IMR-90 (cell line): ENCODE measurements around the gene NHEJ1. TPM values are rescaled to one million over a fixed set of nuclear protein-coding genes. Genes with fewer than 3 reads are reported as not detected.

Source experiments
- ATAC-seq: fragments of 200-7000 bp; cut with Tn5 transposase; 2 replicates; pipeline ENCODE4 v1.9.1; 2020; ENCODE audit warnings: low read depth, mild to moderate bottlenecking, moderate library complexity
- BruUV-seq: library from RNA; stranded (reverse); fragments of 400-500 nt; replicated peaks from 2 replicates; lab custom pipeline; 2021; lab: Mats Ljungman, UMichigan
- CTCF ChIA-PET: fragments of 300-600 bp; formaldehyde crosslinking; extraction: SDS; loops from one replicate; lab custom pipeline; 2021; ENCODE audit warnings: antibody characterized with exemption; lab: Yijun Ruan, JAX
- POLR2A ChIA-PET: fragments of 300-600 bp; sonication (Branson Sonifier 250); formaldehyde crosslinking; loops from one replicate; lab custom pipeline; 2022; ENCODE audit warnings: antibody characterized with exemption; ENCODE audit not compliant: unreplicated experiment; lab: Charles Lee
- DNase-seq: peaks from one replicate; pipeline ENCODE4 v3.0.0; 2013
- H2AFZ ChIP-seq: replicated peaks from 2 replicates; pipeline ENCODE3; 2013; ENCODE audit warnings: low read length, mild to moderate bottlenecking; ENCODE audit not compliant: poor library complexity
- H2AK5ac ChIP-seq: 2 replicates; pipeline ENCODE4 v1.6.1; 2013; ENCODE audit warnings: low read depth, low read length, inconsistent platforms
- H2AK9ac ChIP-seq: replicated peaks from 2 replicates; pipeline ENCODE3; 2013; ENCODE audit warnings: mild to moderate bottlenecking, low read depth, low read length, moderate library complexity; ENCODE audit not compliant: poor library complexity
- H2BK120ac ChIP-seq: 2 replicates; pipeline ENCODE4 v1.6.1; 2013; ENCODE audit warnings: low read depth, low read length, inconsistent platforms
- H2BK15ac ChIP-seq: 3 replicates; pipeline ENCODE4 v1.6.1; 2013; ENCODE audit warnings: low read depth, low read length, inconsistent platforms
- H2BK20ac ChIP-seq: 2 replicates; pipeline ENCODE4 v1.6.1; 2013; ENCODE audit warnings: low read depth, mild to moderate bottlenecking, inconsistent platforms, low read length, moderate library complexity
- H2BK5ac ChIP-seq: 2 replicates; pipeline ENCODE4 v1.6.1; 2013; ENCODE audit warnings: mild to moderate bottlenecking, low read depth, low read length, inconsistent platforms; ENCODE audit not compliant: poor library complexity, severe bottlenecking
- H3K14ac ChIP-seq: replicated peaks from 2 replicates; pipeline ENCODE4 v1.6.1; 2013; ENCODE audit warnings: low read depth, low read length, inconsistent platforms
- H3K18ac ChIP-seq: 2 replicates; pipeline ENCODE4 v1.6.1; 2013; ENCODE audit warnings: low read depth, low read length, control low read depth
- H3K23ac ChIP-seq: 2 replicates; pipeline ENCODE4 v1.6.1; 2013; ENCODE audit warnings: low read depth, low read length, inconsistent platforms
- H3K27ac ChIP-seq: 2 replicates; pipeline ENCODE4 v1.5.1; 2013; ENCODE audit warnings: mild to moderate bottlenecking, control low read depth, low read length; ENCODE audit not compliant: insufficient read depth
- H3K27me3 ChIP-seq: 2 replicates; pipeline ENCODE4 v1.6.1; 2013; ENCODE audit warnings: low read length; ENCODE audit not compliant: control insufficient read depth, insufficient read depth
- H3K36me3 ChIP-seq: 2 replicates; pipeline ENCODE4 v1.6.1; 2013; ENCODE audit warnings: low read length, mixed read lengths; ENCODE audit not compliant: control insufficient read depth, insufficient read depth
- H3K4ac ChIP-seq: 2 replicates; pipeline ENCODE4 v1.6.1; 2013; ENCODE audit warnings: low read depth, low read length, inconsistent platforms
- H3K4me1 ChIP-seq: 2 replicates; pipeline ENCODE4 v1.6.1; 2013; ENCODE audit warnings: low read length, mixed read lengths; ENCODE audit not compliant: control insufficient read depth, insufficient read depth
- H3K4me2 ChIP-seq: 2 replicates; pipeline ENCODE4 v1.6.1; 2013; ENCODE audit warnings: low read depth, mild to moderate bottlenecking, control low read depth, low read length, moderate library complexity
- H3K4me3 ChIP-seq: 2 replicates; pipeline ENCODE4 v1.5.1; 2013; ENCODE audit warnings: low read depth, mild to moderate bottlenecking, control low read depth, low read length, moderate library complexity; ENCODE audit not compliant: insufficient read depth
- H3K56ac ChIP-seq: 2 replicates; pipeline ENCODE4 v1.6.1; 2013; ENCODE audit warnings: low read length, inconsistent platforms; ENCODE audit not compliant: insufficient read depth; ENCODE audit errors: extremely low read depth
- H3K79me1 ChIP-seq, 2 experiments: 2 replicates each; pipeline ENCODE4 v1.6.1; 2013; ENCODE audit warnings: low read length in 2 of 2, inconsistent platforms in 1 of 2, low read depth in 1 of 2
- H3K9ac ChIP-seq: 2 replicates; pipeline ENCODE4 v1.6.1; 2013; ENCODE audit warnings: low read depth, low read length, control low read depth
- H3K9me1 ChIP-seq: 2 replicates; pipeline ENCODE4 v1.6.1; 2013; ENCODE audit warnings: low read length, inconsistent platforms; ENCODE audit not compliant: insufficient read depth
- H3K9me3 ChIP-seq: 2 replicates; pipeline ENCODE4 v1.6.1; 2013; ENCODE audit warnings: low read length; ENCODE audit not compliant: control insufficient read depth, insufficient read depth
- H4K20me1 ChIP-seq: 2 replicates; pipeline ENCODE4 v1.6.1; 2013; ENCODE audit warnings: low read length, inconsistent platforms; ENCODE audit not compliant: insufficient read depth
- H4K5ac ChIP-seq: 2 replicates; pipeline ENCODE4 v1.6.1; 2013; ENCODE audit warnings: mild to moderate bottlenecking, low read depth, low read length, control low read depth
- H4K8ac ChIP-seq, 2 experiments: 2 replicates each; pipeline ENCODE4 v1.6.1; 2013; ENCODE audit warnings: low read depth in 2 of 2, low read length in 2 of 2, control low read depth in 1 of 2, inconsistent platforms in 1 of 2
- H4K91ac ChIP-seq: 2 replicates; pipeline ENCODE4 v1.6.1; 2013; ENCODE audit warnings: low read depth, low read length, inconsistent platforms; ENCODE audit not compliant: insufficient read depth
- BHLHE40 ChIP-seq: fragments of 150-350 bp; IDR thresholded peaks from 2 replicates; pipeline ENCODE4 v1.6.1; 2016; ENCODE audit warnings: mild to moderate bottlenecking, low read depth, low read length
- CEBPB ChIP-seq: IDR thresholded peaks from 2 replicates; pipeline ENCODE4 v1.6.1; 2012; ENCODE audit warnings: low read depth, low read length, improper control_type of control experiment
- FOS ChIP-seq: fragments of 150-350 bp; IDR thresholded peaks from 2 replicates; pipeline ENCODE4 v1.6.1; 2016; ENCODE audit warnings: low read depth, low read length
- MAFK ChIP-seq: IDR thresholded peaks from 2 replicates; pipeline ENCODE4 v1.6.1; 2012; ENCODE audit warnings: low read depth, low read length, improper control_type of control experiment
- MAZ ChIP-seq: IDR thresholded peaks from 2 replicates; pipeline ENCODE4 v1.6.1; 2012; ENCODE audit warnings: low read depth, mild to moderate bottlenecking, low read length, improper control_type of control experiment, moderate library complexity, borderline replicate concordance
- MXI1 ChIP-seq: IDR thresholded peaks from 2 replicates; pipeline ENCODE4 v1.6.1; 2012; ENCODE audit warnings: low read depth, mild to moderate bottlenecking, low read length, moderate library complexity, borderline replicate concordance
- POLR2A ChIP-seq: IDR thresholded peaks from 2 replicates; pipeline ENCODE4 v1.6.1; 2012; ENCODE audit warnings: mild to moderate bottlenecking, low read depth, low read length
- RAD21 ChIP-seq: IDR thresholded peaks from 2 replicates; pipeline ENCODE4 v1.6.1; 2012; ENCODE audit warnings: low read length, improper control_type of control experiment
- RCOR1 ChIP-seq: IDR thresholded peaks from 2 replicates; pipeline ENCODE4 v1.6.1; 2012; ENCODE audit warnings: mild to moderate bottlenecking, low read length, improper control_type of control experiment; ENCODE audit not compliant: insufficient replicate concordance
- RFX5 ChIP-seq: IDR thresholded peaks from 2 replicates; pipeline ENCODE4 v1.8.0; 2012; ENCODE audit warnings: low read depth, mild to moderate bottlenecking, low read length, moderate library complexity
- SMC3 ChIP-seq: fragments of 150-350 bp; IDR thresholded peaks from 2 replicates; pipeline ENCODE4 v1.6.1; 2016; ENCODE audit warnings: low read depth, mild to moderate bottlenecking, antibody characterized with exemption, low read length, moderate library complexity
- USF2 ChIP-seq: fragments of 150-350 bp; IDR thresholded peaks from 2 replicates; pipeline ENCODE4 v1.6.1; 2017; ENCODE audit warnings: mild to moderate bottlenecking, antibody characterized with exemption, low read length, low read depth
- WGBS, 2 experiments: methylation state at CpG; one replicate each; pipeline versions ENCODE4 v1.1.5 to v1.1.7; 2013; ENCODE audit warnings: missing lambda C conversion rate in 2 of 2; ENCODE audit not compliant: insufficient read length in 1 of 2; ENCODE audit errors: extremely low coverage in 2 of 2; 5-methylcytosine and 5-hydroxymethylcytosine counted together
- dilution Hi-C: fragments of 300-500 bp; cut with HindIII; formaldehyde crosslinking; loops from one replicate; pipeline ENCODE4 v1.14.3; 2018; ENCODE audit warnings: low sequenced_read_pairs; ENCODE audit not compliant: unreplicated experiment
- in situ Hi-C: fragments of 300-500 bp; cut with MboI; formaldehyde crosslinking; loops from 3 replicates; pipeline ENCODE4 v1.14.3; 2019; ENCODE audit warnings: low sequenced_read_pairs, inconsistent platforms, mixed read lengths
- intact Hi-C: fragments of 100-400 bp; cut with micrococcal nuclease; formaldehyde crosslinking; loops from 2 replicates; pipeline ENCODE4 v1.10.0; 2022
- polyA plus RNA-seq, 3 experiments: library from polyadenylated mRNA; depleted of rRNA; stranded (reverse); fragments of >200 nt; gene quantifications; 2 replicates each; pipeline ENCODE4 v1.2.3, GENCODE V29; 2012; ENCODE audit warnings: low replicate concordance in 1 of 3
- total RNA-seq: library from RNA; depleted of rRNA; stranded (reverse); fragments of >200 nt; gene quantifications from 2 replicates; pipeline ENCODE4 v1.2.3, GENCODE V29; 2012
- TF ChIP-seq, protein P1 (sequence below): conservative IDR thresholded peaks from 2 replicates; pipeline ENCODE4 v1.5.1; 2012; ENCODE audit warnings: mild to moderate bottlenecking, low read depth, low read length, improper control_type of control experiment

The NHEJ1 gene
- total and polyA plus RNA-seq, 2 of the 4 experiments (the other 2 are of a cell fraction) = 12.5 to 23.1 TPM

DNA sequence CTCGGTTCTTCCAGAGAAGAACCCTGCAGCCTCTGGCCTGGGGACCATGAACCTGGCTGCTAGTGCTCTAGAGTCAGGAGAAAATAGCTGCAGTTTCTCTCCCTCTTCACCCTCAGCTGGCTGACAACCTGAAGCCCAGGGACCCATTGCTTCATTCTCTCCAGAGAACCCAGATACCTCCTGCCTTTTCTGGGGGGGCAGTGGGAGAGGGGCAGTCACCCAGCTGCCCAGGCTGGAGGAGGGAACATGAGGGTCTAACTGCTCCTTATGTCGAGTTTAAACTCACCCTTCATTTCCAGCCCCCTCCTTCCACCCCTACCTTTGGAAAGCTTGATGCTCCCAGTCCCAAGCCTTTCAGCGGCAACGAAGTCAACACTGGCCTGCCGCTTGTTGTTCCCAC is 38.4 kb upstream of the NHEJ1 start:
- Histone ChIP-seq H4K20me1 (no peaks in the 10 kb centered on the region), H3K4me3 (no peak overlapping the region), H3K9me3 (no peaks in the 10 kb centered on the region), H2BK20ac (no peak overlapping the region), H4K8ac (no peak overlapping the region), H3K23ac (no peak overlapping the region), H3K14ac (no peak overlapping the region), H3K9ac (no peak overlapping the region), H4K91ac (no peak overlapping the region), H2AFZ (no peak overlapping the region), H2AK9ac (no peak overlapping the region), H3K27ac (no peak overlapping the region), H3K56ac (no peak overlapping the region), H2AK5ac (no peak overlapping the region), H3K79me1 (no peaks in the 10 kb centered on the region), H2BK5ac (no peak overlapping the region), H3K18ac (no peak overlapping the region), H3K9me1 (no peaks in the 10 kb centered on the region), H3K4me2 (no peak overlapping the region), H2BK15ac (no peak overlapping the region), H3K27me3 (peaks cover 12% of the 10 kb centered on the region), H3K4me1 (no peaks in the 10 kb centered on the region), H4K5ac (no peak overlapping the region), H2BK120ac (no peak overlapping the region), H3K36me3 (no peaks in the 10 kb centered on the region), H3K4ac (no peak overlapping the region)
- WGBS, 2 experiments = no CpG with 5 or more reads among the region's 5 CpGs
- dilution Hi-C loops (no loop called here), intact Hi-C loops (no loop called here), in situ Hi-C loops (no loop called here)
- CTCF ChIA-PET = interaction anchor here (0.6 kb wide), 1 partner anchor 54 kb away, joined by 3 read pairs; no protein-coding TSS in a partner anchor
- TF ChIP-seq BHLHE40 (no peak), MAFK (no peak), RFX5 (no peak), USF2 (no peak), MXI1 (no peak), FOS (no peak), RAD21 (no peak), SMC3 (no peak), RCOR1 (no peak), POLR2A (no peak), MAZ (no peak), CEBPB (no peak)
- TF ChIP-seq, protein P1, sequence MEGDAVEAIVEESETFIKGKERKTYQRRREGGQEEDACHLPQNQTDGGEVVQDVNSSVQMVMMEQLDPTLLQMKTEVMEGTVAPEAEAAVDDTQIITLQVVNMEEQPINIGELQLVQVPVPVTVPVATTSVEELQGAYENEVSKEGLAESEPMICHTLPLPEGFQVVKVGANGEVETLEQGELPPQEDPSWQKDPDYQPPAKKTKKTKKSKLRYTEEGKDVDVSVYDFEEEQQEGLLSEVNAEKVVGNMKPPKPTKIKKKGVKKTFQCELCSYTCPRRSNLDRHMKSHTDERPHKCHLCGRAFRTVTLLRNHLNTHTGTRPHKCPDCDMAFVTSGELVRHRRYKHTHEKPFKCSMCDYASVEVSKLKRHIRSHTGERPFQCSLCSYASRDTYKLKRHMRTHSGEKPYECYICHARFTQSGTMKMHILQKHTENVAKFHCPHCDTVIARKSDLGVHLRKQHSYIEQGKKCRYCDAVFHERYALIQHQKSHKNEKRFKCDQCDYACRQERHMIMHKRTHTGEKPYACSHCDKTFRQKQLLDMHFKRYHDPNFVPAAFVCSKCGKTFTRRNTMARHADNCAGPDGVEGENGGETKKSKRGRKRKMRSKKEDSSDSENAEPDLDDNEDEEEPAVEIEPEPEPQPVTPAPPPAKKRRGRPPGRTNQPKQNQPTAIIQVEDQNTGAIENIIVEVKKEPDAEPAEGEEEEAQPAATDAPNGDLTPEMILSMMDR = no peak
- POLR2A ChIA-PET = no interaction called here
- DNase-seq (no peak), ATAC-seq (no peak)
- BruUV-seq = no TSS peak
